HCT116 (cell line): ENCODE data around the gene TOPAZ1. TPM values are rescaled to one million over a fixed set of nuclear protein-coding genes. Genes with fewer than 3 reads are reported as not detected.

Source experiments
- ATAC-seq: fragments of 200-7000 bp; cut with Tn5 transposase; 2 replicates; pipeline ENCODE4 v1.9.1; 2020; ENCODE audit warnings: mild to moderate bottlenecking, moderate library complexity
- BruUV-seq: library from RNA; stranded (reverse); fragments of 400-500 nt; replicated peaks from 2 replicates; lab custom pipeline; 2021; lab: Mats Ljungman, UMichigan
- CTCF ChIA-PET: fragments of 300-600 bp; sonication (Branson Sonifier 250); formaldehyde crosslinking; loops from one replicate; lab custom pipeline; 2021; ENCODE audit warnings: antibody characterized with exemption; lab: Charles Lee
- POLR2A ChIA-PET: fragments of 300-600, 350-600 bp; sonication (Branson Sonifier 250); formaldehyde crosslinking; loops from one replicate; lab custom pipeline; 2021; ENCODE audit warnings: antibody characterized with exemption; lab: Charles Lee
- RAD21 ChIA-PET, 2 experiments: fragments of 300-600 bp; sonication (Branson Sonifier 250); formaldehyde crosslinking; loops; one replicate each; lab custom pipeline; 2023; ENCODE audit warnings: low total read pairs in 2 of 2; ENCODE audit not compliant: uncharacterized antibody in 2 of 2, unreplicated experiment in 2 of 2, low non-redundant PET in 1 of 2; lab: Charles Lee
- DNase-seq: peaks from one replicate; pipeline ENCODE4 v3.0.0-alpha.2; 2010; ENCODE audit warnings: low read depth, low spot score
- H2AFZ ChIP-seq: fragments of 200-600 bp; shearing (Covaris generic), sonication (generic); 2 replicates; pipeline ENCODE4 v1.6.1; 2017; ENCODE audit warnings: low read depth, mixed run types, mixed read lengths, antibody characterized with exemption, low read length; ENCODE audit not compliant: poor library complexity, severe bottlenecking
- H3K27ac ChIP-seq: 2 replicates; pipeline ENCODE4 v1.5.1; 2012; ENCODE audit warnings: low read depth, low read length
- H3K27me3 ChIP-seq: fragments of 200-600 bp; sonication (generic); 2 replicates; pipeline ENCODE4 v1.6.1; 2016; ENCODE audit warnings: mixed run types, low read length, mixed read lengths; ENCODE audit not compliant: insufficient read depth
- H3K36me3 ChIP-seq, 2 experiments: fragments of 200-500 bp in 1 of 2; fragments of 200-600 bp in 1 of 2; sonication (Bioruptor generic) in 1 of 2; sonication (generic) in 1 of 2; 2 replicates each; pipeline versions ENCODE4 v1.5.1 to v1.6.1; 2014 to 2016; ENCODE audit warnings: low read length in 2 of 2, inconsistent platforms in 1 of 2, mixed read lengths in 1 of 2, mixed run types in 1 of 2; ENCODE audit not compliant: insufficient read depth in 2 of 2, control insufficient read depth in 1 of 2
- H3K4me1 ChIP-seq, 2 experiments: fragments of 200-600 bp in 1 of 2; sonication (generic) in 1 of 2; 2 replicates each; pipeline versions ENCODE4 v1.5.1 to v1.6.1; 2012 to 2017; ENCODE audit warnings: low read length in 2 of 2, inconsistent platforms in 1 of 2, mild to moderate bottlenecking in 1 of 2, mixed read lengths in 1 of 2, mixed run types in 1 of 2, moderate library complexity in 1 of 2; ENCODE audit not compliant: insufficient read depth in 2 of 2, control insufficient read depth in 1 of 2
- H3K4me2 ChIP-seq: fragments of 200-600 bp; sonication (generic); 2 replicates; pipeline ENCODE4 v1.6.1; 2017; ENCODE audit warnings: mixed run types, low read length, mixed read lengths
- H3K4me3 ChIP-seq, 2 experiments: fragments of 200-600 bp in 1 of 2; sonication (generic) in 1 of 2; replicated peaks in 1 of 2; 2 replicates each; pipeline ENCODE4 v1.5.1; 2011 to 2016; ENCODE audit warnings: low read length in 2 of 2, control low read depth in 1 of 2, low read depth in 1 of 2, mild to moderate bottlenecking in 1 of 2, mixed read lengths in 1 of 2, mixed run types in 1 of 2
- H3K79me2 ChIP-seq: fragments of 200-600 bp; sonication (generic); 2 replicates; pipeline ENCODE4 v1.6.1; 2017; ENCODE audit warnings: mild to moderate bottlenecking, mixed run types, low read length, moderate library complexity, mixed read lengths; ENCODE audit not compliant: insufficient read depth
- H3K9ac ChIP-seq: fragments of 200-600 bp; sonication (generic); 2 replicates; pipeline ENCODE4 v1.6.1; 2016; ENCODE audit warnings: low read length, mixed read lengths
- H3K9me2 ChIP-seq: fragments of 200-600 bp; sonication (generic), shearing (Covaris generic); 2 replicates; pipeline ENCODE4 v1.6.1; 2017; ENCODE audit warnings: mixed run types, mild to moderate bottlenecking, moderate library complexity; ENCODE audit not compliant: insufficient read depth
- H3K9me3 ChIP-seq, 2 experiments: fragments of 200-500 bp in 1 of 2; fragments of 200-600 bp in 1 of 2; sonication (Bioruptor generic) in 1 of 2; sonication (generic) in 1 of 2; 2 replicates each; pipeline ENCODE4 v1.6.1; 2014 to 2017; ENCODE audit warnings: low read length in 2 of 2, mixed read lengths in 2 of 2, inconsistent platforms in 1 of 2, low read depth in 1 of 2, mild to moderate bottlenecking in 1 of 2, mixed run types in 1 of 2, moderate library complexity in 1 of 2; ENCODE audit not compliant: control insufficient read depth in 1 of 2, insufficient read depth in 1 of 2
- H4K20me1 ChIP-seq: fragments of 200-600 bp; sonication (generic), shearing (Covaris generic); 2 replicates; pipeline ENCODE4 v1.6.1; 2017; ENCODE audit warnings: mixed run types, mild to moderate bottlenecking, moderate library complexity; ENCODE audit not compliant: insufficient read depth
- EGR1 ChIP-seq: IDR thresholded peaks from 2 replicates; pipeline ENCODE4 v1.6.1; 2012; ENCODE audit warnings: low read depth
- EZH2phosphoT487 ChIP-seq: fragments of 200-600 bp; IDR thresholded peaks from 2 replicates; pipeline ENCODE4 v1.6.1; 2018; ENCODE audit warnings: antibody characterized with exemption, borderline replicate concordance
- FOSL1 ChIP-seq: IDR thresholded peaks from 2 replicates; pipeline ENCODE4 v1.6.1; 2012; ENCODE audit warnings: low read depth
- JUND ChIP-seq: IDR thresholded peaks from 2 replicates; pipeline ENCODE4 v1.6.1; 2012
- POLR2A ChIP-seq: IDR thresholded peaks from 2 replicates; pipeline ENCODE4 v1.7.0; 2011; ENCODE audit warnings: borderline replicate concordance; ENCODE audit not compliant: insufficient read depth, insufficient read length; ENCODE audit errors: extremely low read depth
- SP1 ChIP-seq: IDR thresholded peaks from 2 replicates; pipeline ENCODE4 v1.6.1; 2012; ENCODE audit warnings: low read depth
- SRF ChIP-seq: IDR thresholded peaks from 2 replicates; pipeline ENCODE4 v1.6.1; 2012; ENCODE audit warnings: low read depth
- TCF7L2 ChIP-seq: IDR thresholded peaks from 2 replicates; pipeline ENCODE4 v1.7.0; 2011; ENCODE audit warnings: borderline replicate concordance, inconsistent platforms; ENCODE audit not compliant: insufficient read depth, insufficient read length; ENCODE audit errors: extremely low read depth
- YY1 ChIP-seq: IDR thresholded peaks from 2 replicates; pipeline ENCODE4 v1.6.1; 2011; ENCODE audit warnings: low read length, low read depth, moderate library complexity, mild to moderate bottlenecking; ENCODE audit not compliant: insufficient replicate concordance; ENCODE audit errors: extremely low read depth
- intact Hi-C: fragments of 100-400 bp; cut with micrococcal nuclease; formaldehyde crosslinking; loops from 2 replicates; pipeline ENCODE4 v1.10.0; 2022
- total RNA-seq: library from RNA; stranded (reverse); gene quantifications from one replicate; pipeline ENCODE4 v1.2.1, GENCODE V29; 2021; ENCODE audit not compliant: unreplicated experiment
- TF ChIP-seq, protein P1 (sequence below): IDR thresholded peaks from 2 replicates; pipeline ENCODE4 v1.6.1; 2011; ENCODE audit warnings: mild to moderate bottlenecking, low read length, moderate library complexity; ENCODE audit not compliant: insufficient replicate concordance; ENCODE audit errors: extremely low read depth
- TF ChIP-seq, protein P2 (sequence below), 3 experiments: fragments of 200-600 bp in 1 of 3; sonication (generic) in 1 of 3; IDR thresholded peaks in 2 of 3; conservative IDR thresholded peaks in 1 of 3; 2 replicates each; pipeline ENCODE4 v1.5.1; 2012 to 2017; ENCODE audit warnings: low read depth in 2 of 3, low read length in 2 of 3, antibody characterized with exemption in 1 of 3, borderline replicate concordance in 1 of 3, control low read depth in 1 of 3, mild to moderate bottlenecking in 1 of 3, mixed read lengths in 1 of 3, mixed run types in 1 of 3, moderate library complexity in 1 of 3; ENCODE audit not compliant: insufficient read depth in 1 of 3

Gene TOPAZ1
- total RNA-seq, 1 experiment from 2014 or later, result not detected

DNA sequence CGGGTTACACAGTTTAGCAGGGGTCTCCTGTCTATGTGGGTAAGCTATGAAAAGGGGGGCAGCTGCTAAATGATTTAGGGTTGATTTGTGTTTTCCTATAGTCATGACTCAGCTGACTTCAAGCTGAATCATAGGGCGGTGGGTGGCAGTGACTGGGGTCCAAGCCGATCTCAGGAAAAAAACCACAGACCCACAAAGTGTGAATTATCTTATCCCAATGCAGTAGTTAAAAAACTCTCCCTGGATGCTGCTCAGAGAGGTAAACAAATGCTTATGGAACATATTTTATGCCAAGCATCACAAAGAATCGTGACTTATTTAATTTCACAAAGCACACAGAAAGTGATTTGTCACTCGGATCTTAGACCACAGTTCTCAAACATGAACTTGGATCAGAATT lies 18.4 kb upstream of the TOPAZ1 start:
- no TSS peak for BruUV-seq
- H2AFZ ChIP-seq, result no peak overlapping the region
- ATAC-seq (no peak), DNase-seq (no peak)
- no peaks in the 10 kb centered on the region for H4K20me1 ChIP-seq
- H3K9me3 ChIP-seq, result no peaks in the 10 kb centered on the region
- intact Hi-C loops, result no loop called here
- H3K79me2 ChIP-seq, result no peaks in the 10 kb centered on the region
- H3K4me2 ChIP-seq, result no peak overlapping the region
- no peak overlapping the region for H3K4me3 ChIP-seq
- ChIA-PET POLR2A (no interaction called here), CTCF (interaction anchor here (1.0 kb wide), 1 partner anchor 12 kb away, joined by 3 read pairs; no protein-coding TSS in a partner anchor), RAD21 (no interaction called here)
- no peak overlapping the region for H3K27ac ChIP-seq
- no peak overlapping the region for H3K9ac ChIP-seq
- H3K4me1 ChIP-seq, result no peaks in the 10 kb centered on the region
- TF ChIP-seq, protein P1, sequence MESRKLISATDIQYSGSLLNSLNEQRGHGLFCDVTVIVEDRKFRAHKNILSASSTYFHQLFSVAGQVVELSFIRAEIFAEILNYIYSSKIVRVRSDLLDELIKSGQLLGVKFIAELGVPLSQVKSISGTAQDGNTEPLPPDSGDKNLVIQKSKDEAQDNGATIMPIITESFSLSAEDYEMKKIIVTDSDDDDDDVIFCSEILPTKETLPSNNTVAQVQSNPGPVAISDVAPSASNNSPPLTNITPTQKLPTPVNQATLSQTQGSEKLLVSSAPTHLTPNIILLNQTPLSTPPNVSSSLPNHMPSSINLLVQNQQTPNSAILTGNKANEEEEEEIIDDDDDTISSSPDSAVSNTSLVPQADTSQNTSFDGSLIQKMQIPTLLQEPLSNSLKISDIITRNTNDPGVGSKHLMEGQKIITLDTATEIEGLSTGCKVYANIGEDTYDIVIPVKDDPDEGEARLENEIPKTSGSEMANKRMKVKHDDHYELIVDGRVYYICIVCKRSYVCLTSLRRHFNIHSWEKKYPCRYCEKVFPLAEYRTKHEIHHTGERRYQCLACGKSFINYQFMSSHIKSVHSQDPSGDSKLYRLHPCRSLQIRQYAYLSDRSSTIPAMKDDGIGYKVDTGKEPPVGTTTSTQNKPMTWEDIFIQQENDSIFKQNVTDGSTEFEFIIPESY, result no peak
- TF ChIP-seq SRF (no peak), FOSL1 (no peak), TCF7L2 (no peak), EGR1 (no peak), JUND (no peak), EZH2phosphoT487 (no peak), POLR2A (no peak)
- H3K27me3 ChIP-seq, result peaks cover 11% of the 10 kb centered on the region; the same call in 1 of the 2 replicates
- no peaks in the 10 kb centered on the region for H3K9me2 ChIP-seq
- H3K36me3 ChIP-seq, result no peaks in the 10 kb centered on the region

DNA sequence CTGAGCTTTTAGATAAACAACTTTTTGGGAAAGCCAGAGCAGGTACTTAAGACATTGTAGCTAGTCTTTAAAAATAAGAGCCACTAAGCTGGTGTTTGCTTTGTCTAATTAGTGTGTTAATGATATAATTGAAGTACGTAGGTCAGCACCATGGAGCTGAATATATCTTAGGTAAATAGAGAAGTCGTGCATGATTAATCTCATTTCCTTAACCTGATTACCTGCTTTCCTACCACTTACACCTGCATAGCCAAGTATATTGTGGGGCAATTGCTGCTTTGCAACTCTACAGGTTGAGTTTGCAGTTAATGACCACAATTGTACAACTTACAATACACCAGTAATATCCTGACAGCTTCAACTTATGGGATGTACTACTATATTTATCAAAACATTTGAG lies 17.6 kb upstream of the TOPAZ1 start:
- POLR2A ChIA-PET, result no interaction called here
- RAD21 ChIA-PET, result no interaction called here

More for the DNA sequence above, 17.6 kb upstream of the TOPAZ1 start:
- no peaks in the 10 kb centered on the region for H3K9me2 ChIP-seq
- no peaks in the 10 kb centered on the region for H3K9me3 ChIP-seq
- ATAC-seq, result no peak
- H3K4me2 ChIP-seq, result no peak overlapping the region
- H3K36me3 ChIP-seq, result no peaks in the 10 kb centered on the region
- no peak overlapping the region for H3K27ac ChIP-seq
- no peak for TF ChIP-seq YY1
- TF ChIP-seq, protein P2, sequence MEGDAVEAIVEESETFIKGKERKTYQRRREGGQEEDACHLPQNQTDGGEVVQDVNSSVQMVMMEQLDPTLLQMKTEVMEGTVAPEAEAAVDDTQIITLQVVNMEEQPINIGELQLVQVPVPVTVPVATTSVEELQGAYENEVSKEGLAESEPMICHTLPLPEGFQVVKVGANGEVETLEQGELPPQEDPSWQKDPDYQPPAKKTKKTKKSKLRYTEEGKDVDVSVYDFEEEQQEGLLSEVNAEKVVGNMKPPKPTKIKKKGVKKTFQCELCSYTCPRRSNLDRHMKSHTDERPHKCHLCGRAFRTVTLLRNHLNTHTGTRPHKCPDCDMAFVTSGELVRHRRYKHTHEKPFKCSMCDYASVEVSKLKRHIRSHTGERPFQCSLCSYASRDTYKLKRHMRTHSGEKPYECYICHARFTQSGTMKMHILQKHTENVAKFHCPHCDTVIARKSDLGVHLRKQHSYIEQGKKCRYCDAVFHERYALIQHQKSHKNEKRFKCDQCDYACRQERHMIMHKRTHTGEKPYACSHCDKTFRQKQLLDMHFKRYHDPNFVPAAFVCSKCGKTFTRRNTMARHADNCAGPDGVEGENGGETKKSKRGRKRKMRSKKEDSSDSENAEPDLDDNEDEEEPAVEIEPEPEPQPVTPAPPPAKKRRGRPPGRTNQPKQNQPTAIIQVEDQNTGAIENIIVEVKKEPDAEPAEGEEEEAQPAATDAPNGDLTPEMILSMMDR (IDR thresholded peaks at IDR 0.05 in 2 of 3, conservative IDR thresholded peaks at IDR 0.05 in 1 of 3; ENCODE audit: borderline replicate concordance in 1 of 3, insufficient read depth in 1 of 3, low read depth in 2 of 3, low read length in 2 of 3), result no peak
- TF ChIP-seq SP1, result no peak
- H3K27me3 ChIP-seq, result peaks cover 11% of the 10 kb centered on the region; the same call in 1 of the 2 replicates
- H3K4me1 ChIP-seq, result no peaks in the 10 kb centered on the region
- no peak overlapping the region for H2AFZ ChIP-seq
- no TSS peak for BruUV-seq
- no peaks in the 10 kb centered on the region for H4K20me1 ChIP-seq
- H3K79me2 ChIP-seq, result no peaks in the 10 kb centered on the region
- no peak for DNase-seq
- intact Hi-C loops, result no loop called here
- no peak overlapping the region for H3K9ac ChIP-seq
- CTCF ChIA-PET, result no interaction called here
- no peak overlapping the region for H3K4me3 ChIP-seq
